NCI-H2107 treated with DMSO at 0.1 percent for 48 hours (cell line): ENCODE measurements around the gene AP1S3.
"Not testable (repeated sequence)": the region's sequence is repeated elsewhere in the genome, so short reads cannot be mapped to it uniquely, and the experiment has no call there.

Source experiments
- DNase-seq: peaks from one replicate; lab custom pipeline; 2025; ENCODE audit not compliant: unreplicated experiment; lab: John Stamatoyannopoulos, UW

The AP1S3 gene

GRCh38 chr2:223805008-223805407, 32.4 kb downstream of the AP1S3 start:
- DNase-seq = no peak

GRCh38 chr2:223801736-223802135, 35.6 kb downstream of the AP1S3 start:
- DNase-seq = no peak

GRCh38 chr2:223800908-223801307, 36.5 kb downstream of the AP1S3 start:
- DNase-seq = no peak

- DNase-seq = peak; percentile 17
These were observed 39.3 kb downstream of the AP1S3 start for GRCh38 chr2:223797811-223798721.

GRCh38 chr2:223797037-223797436, 40.3 kb downstream of the AP1S3 start:
- no peak for DNase-seq

- DNase-seq = no peak
These were observed 48.0 kb downstream of the AP1S3 start for GRCh38 chr2:223789423-223789822.

GRCh38 chr2:223788826-223789225, 48.6 kb downstream of the AP1S3 start:
- DNase-seq = no peak

GRCh38 chr2:223788106-223788505, 49.3 kb downstream of the AP1S3 start:
- DNase-seq = not testable (repeated sequence)

- no peak for DNase-seq
These were observed 50.0 kb downstream of the AP1S3 start for GRCh38 chr2:223787358-223787757.

GRCh38 chr2:223786943-223787342, 50.4 kb downstream of the AP1S3 start:
- no peak for DNase-seq

- no peak for DNase-seq
These were observed 51.1 kb downstream of the AP1S3 start for GRCh38 chr2:223786236-223786635.

GRCh38 chr2:223784221-223784772, 53.1 kb downstream of the AP1S3 start:
- DNase-seq = no peak

GRCh38 chr2:223782629-223783028, 54.8 kb downstream of the AP1S3 start:
- DNase-seq = no peak

GRCh38 chr2:223781560-223781959, 55.8 kb downstream of the AP1S3 start:
- no peak for DNase-seq

GRCh38 chr2:223779877-223780276, 57.5 kb downstream of the AP1S3 start:
- DNase-seq = no peak

GRCh38 chr2:223774193-223774592, 63.2 kb downstream of the AP1S3 start:
- no peak for DNase-seq

GRCh38 chr2:223772363-223772762, 65.0 kb downstream of the AP1S3 start:
- DNase-seq = no peak

GRCh38 chr2:223771475-223771874, 65.9 kb downstream of the AP1S3 start:
- no peak for DNase-seq

GRCh38 chr2:223768179-223768578, 69.2 kb downstream of the AP1S3 start:
- no peak for DNase-seq

- no peak for DNase-seq
These were observed 70.0 kb downstream of the AP1S3 start for GRCh38 chr2:223767341-223767740.

GRCh38 chr2:223765221-223765785, 72.1 kb downstream of the AP1S3 start:
- DNase-seq = no peak

GRCh38 chr2:223764796-223765195, 72.6 kb downstream of the AP1S3 start:
- DNase-seq = no peak
